Kidney (tissue), 14 donors: ENCODE data around the gene HOXD13. TPM values are rescaled to one million over a fixed set of nuclear protein-coding genes. Genes with fewer than 3 reads are reported as not detected.

Experiments used
- DNase-seq, 5 donors: peaks; one replicate each; pipeline ENCODE4 v3.0.0-alpha.2; 2013 to 2020
- FAIRE-seq: peaks from 2 replicates; lab custom pipeline; 2012; peaks lifted over from hg19 to GRCh38; lab: Jason Lieb, UNC
- H3K27ac ChIP-seq, 2 donors: one replicate each; pipeline ENCODE4 v1.7.0; 2013; ENCODE audit warnings: low read depth in 2 of 2, low read length in 2 of 2, inconsistent platforms in 1 of 2
- H3K27me3 ChIP-seq: one replicate; pipeline ENCODE4 v1.7.1; 2013; ENCODE audit warnings: low read length, inconsistent platforms; ENCODE audit not compliant: control insufficient read depth, insufficient read depth
- H3K36me3 ChIP-seq, 3 donors: one replicate each; pipeline versions ENCODE4 v1.7.0 to v1.7.1; 2013; ENCODE audit warnings: low read length in 3 of 3, control low read depth in 1 of 3, inconsistent platforms in 1 of 3; ENCODE audit not compliant: insufficient read depth in 3 of 3, control insufficient read depth in 2 of 3
- H3K4me1 ChIP-seq, 3 donors: one replicate each; pipeline versions ENCODE4 v1.7.0 to v1.7.1; 2013; ENCODE audit warnings: low read length in 3 of 3, inconsistent platforms in 1 of 3, low read depth in 1 of 3; ENCODE audit not compliant: control insufficient read depth in 2 of 3, insufficient read depth in 2 of 3
- H3K4me3 ChIP-seq, 3 donors: one replicate each; pipeline versions ENCODE4 v1.7.0 to v1.8.1; 2013; ENCODE audit warnings: low read length in 3 of 3, control low read depth in 1 of 3, inconsistent platforms in 1 of 3
- H3K9ac ChIP-seq, 3 donors: one replicate each; pipeline versions ENCODE4 v1.7.0 to v1.7.1; 2013; ENCODE audit warnings: low read length in 3 of 3, control low read depth in 1 of 3, inconsistent platforms in 1 of 3
- H3K9me3 ChIP-seq, 3 donors: one replicate each; pipeline versions ENCODE4 v1.7.0 to v1.7.1; 2013; ENCODE audit warnings: low read length in 3 of 3, control low read depth in 1 of 3, inconsistent platforms in 1 of 3; ENCODE audit not compliant: control insufficient read depth in 2 of 3, insufficient read depth in 1 of 3
- intact Hi-C: fragments of 100-400 bp; cut with DNase I; formaldehyde crosslinking; loops from one replicate; pipeline ENCODE4 v1.11.1; 2022
- polyA plus RNA-seq: library from polyadenylated mRNA; stranded (reverse); fragments of 350-450 nt; fragmentation: Illumina TruSeq; extraction: RNeasy Lipid Tissue Mini Kit (QIAGEN cat#74804); gene quantifications from one replicate; pipeline ENCODE4 v1.2.3, GENCODE V29; 2014; ENCODE audit warnings: low read depth, low replicate concordance; ENCODE audit not compliant: insufficient read depth
- total RNA-seq: library from RNA; stranded (reverse); fragmentation: NEBNext Ultra II Directional; extraction: Animal tissue kit (Norgen Biotek cat#: 25700); gene quantifications from one replicate; pipeline ENCODE4 v1.2.1, GENCODE V29; 2021
- TF ChIP-seq, protein P1 (sequence below): IDR thresholded peaks from 3 replicates; pipeline ENCODE4 v1.5.1; 2012; ENCODE audit warnings: mild to moderate bottlenecking, moderate library complexity, borderline replicate concordance; ENCODE audit not compliant: insufficient read depth; ENCODE audit errors: extremely low read depth
- donor health status: control.
- donor health status: control.
- donor health status: control.
- donor health status: control.
- donor health status: control.
- donor health status: DM: yes; HTN: yes; CAD: no.
- donor health status: Normal renal cell carcinoma (clear cell type).

HOXD13 gene
- total and polyA plus RNA-seq, 2 donors from 2014 or later = not detected

- Histone ChIP-seq H3K4me1 (peaks cover 5 to 12% (median 10%) of the 10 kb centered on the region in 3 donors), H3K36me3 (no peaks in the 10 kb centered on the region), H3K27me3 (no peaks in the 10 kb centered on the region), H3K9ac (peak overlapping the region in 1 of 3 donors; percentile 81), H3K9me3 (no peaks in the 10 kb centered on the region), H3K27ac (peak overlapping the region; percentile 89 to 94), H3K4me3 (peak overlapping the region in 1 of 3 donors; percentile 85)
- TF ChIP-seq, protein P1, sequence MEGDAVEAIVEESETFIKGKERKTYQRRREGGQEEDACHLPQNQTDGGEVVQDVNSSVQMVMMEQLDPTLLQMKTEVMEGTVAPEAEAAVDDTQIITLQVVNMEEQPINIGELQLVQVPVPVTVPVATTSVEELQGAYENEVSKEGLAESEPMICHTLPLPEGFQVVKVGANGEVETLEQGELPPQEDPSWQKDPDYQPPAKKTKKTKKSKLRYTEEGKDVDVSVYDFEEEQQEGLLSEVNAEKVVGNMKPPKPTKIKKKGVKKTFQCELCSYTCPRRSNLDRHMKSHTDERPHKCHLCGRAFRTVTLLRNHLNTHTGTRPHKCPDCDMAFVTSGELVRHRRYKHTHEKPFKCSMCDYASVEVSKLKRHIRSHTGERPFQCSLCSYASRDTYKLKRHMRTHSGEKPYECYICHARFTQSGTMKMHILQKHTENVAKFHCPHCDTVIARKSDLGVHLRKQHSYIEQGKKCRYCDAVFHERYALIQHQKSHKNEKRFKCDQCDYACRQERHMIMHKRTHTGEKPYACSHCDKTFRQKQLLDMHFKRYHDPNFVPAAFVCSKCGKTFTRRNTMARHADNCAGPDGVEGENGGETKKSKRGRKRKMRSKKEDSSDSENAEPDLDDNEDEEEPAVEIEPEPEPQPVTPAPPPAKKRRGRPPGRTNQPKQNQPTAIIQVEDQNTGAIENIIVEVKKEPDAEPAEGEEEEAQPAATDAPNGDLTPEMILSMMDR = no peak
- intact Hi-C loops = loop anchor here (10.0 kb wide), 2 partner anchors 515 to 1025 kb away; no protein-coding TSS in a partner anchor
- FAIRE-seq (no peak), DNase-seq (peak in 1 of 5 donors; percentile 91)
These were observed 37.3 kb downstream of the HOXD13 start for GRCh38 chr2:176129813-176130146.

GRCh38 chr2:176130147-176130956 is 37.8 kb downstream of the HOXD13 start:
- peak overlapping the region; percentile 67 to 85 (median 81) for H3K4me3 ChIP-seq

DNA sequence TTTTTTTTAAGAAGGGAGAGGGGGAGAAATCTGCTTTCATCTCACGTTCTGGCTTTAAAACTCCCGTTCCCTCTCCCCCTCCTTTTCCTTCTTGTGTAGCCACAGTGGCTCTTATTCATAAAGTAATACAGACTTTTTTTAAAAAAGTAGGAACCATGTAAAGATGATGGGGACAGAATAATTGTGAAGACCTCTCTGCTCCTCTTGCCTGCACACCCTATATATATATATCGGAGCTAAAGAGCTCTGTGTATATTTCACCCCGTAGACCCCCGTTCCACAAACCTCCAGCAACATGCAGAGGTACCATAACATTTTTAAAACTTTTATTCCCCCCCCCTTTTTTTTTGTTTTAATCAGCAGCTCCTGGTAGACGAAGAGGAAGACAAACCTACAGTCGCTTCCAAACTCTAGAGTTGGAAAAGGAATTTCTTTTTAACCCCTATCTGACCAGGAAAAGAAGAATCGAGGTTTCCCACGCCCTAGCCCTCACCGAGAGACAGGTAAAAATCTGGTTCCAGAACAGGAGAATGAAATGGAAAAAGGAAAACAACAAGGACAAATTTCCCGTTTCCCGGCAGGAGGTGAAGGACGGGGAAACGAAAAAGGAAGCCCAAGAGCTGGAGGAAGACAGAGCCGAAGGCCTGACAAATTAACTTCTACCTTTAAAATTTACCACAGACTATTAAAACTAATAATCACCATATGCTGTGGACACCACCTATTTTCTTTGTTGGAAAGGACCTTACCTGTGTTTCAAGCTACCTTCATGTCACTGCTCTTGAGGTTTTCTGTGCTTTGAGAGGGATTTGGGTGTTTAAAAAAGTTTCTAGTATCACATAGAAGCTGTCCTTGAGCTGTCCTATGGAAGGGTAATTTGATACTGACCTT is 38.7 kb downstream of the HOXD13 start:
- no peak for FAIRE-seq
- no peaks in the 10 kb centered on the region for H3K36me3 ChIP-seq
- no peaks in the 10 kb centered on the region for H3K9me3 ChIP-seq
- H3K4me1 ChIP-seq = peaks cover 5 to 12% (median 9%) of the 10 kb centered on the region in 3 donors
- TF ChIP-seq, protein P1 = no peak
- peak in 1 of 5 donors; percentile 39 for DNase-seq
- H3K27me3 ChIP-seq = no peaks in the 10 kb centered on the region
- peak overlapping the region; percentile 89 to 94 for H3K27ac ChIP-seq
- peak overlapping the region; percentile 81 to 96 (median 90) for H3K9ac ChIP-seq
- H3K4me3 ChIP-seq = peak overlapping the region; percentile 67 to 85 (median 81)
- intact Hi-C loops = no loop called here

More at GRCh38 chr2:176130147-176130956, 37.8 kb downstream of the HOXD13 start:
- Histone ChIP-seq H3K4me1 (peaks cover 5 to 15% (median 13%) of the 10 kb centered on the region in 3 donors), H3K9ac (peak overlapping the region; percentile 81 to 96 (median 90)), H3K27ac (peak overlapping the region; percentile 89 to 94), H3K27me3 (no peaks in the 10 kb centered on the region), H3K36me3 (no peaks in the 10 kb centered on the region), H3K9me3 (no peaks in the 10 kb centered on the region)
- intact Hi-C loops = no loop called here
- FAIRE-seq = no peak
- peak; percentile 91 to 97 (median 96) for DNase-seq
- TF ChIP-seq, protein P1 = no peak
